Epithelial cell of proximal tubule (primary cell): Measurements from ENCODE around the gene PTCSC3. TPM values are rescaled to one million over a fixed set of nuclear protein-coding genes. Genes with fewer than 3 reads are reported as not detected.
A peak's percentile ranks its signal among the peaks of the same experiment; 100 is the strongest.

ENCODE experiments used
- DNase-seq: peaks from one replicate; pipeline ENCODE4 v3.0.0-alpha.2; 2011; ENCODE audit warnings: low read depth
- H3K4me3 ChIP-seq: 2 replicates; pipeline ENCODE4 v1.5.1; 2011; ENCODE audit warnings: low read depth, mild to moderate bottlenecking, low read length
- CTCF ChIP-seq: conservative IDR thresholded peaks from 2 replicates; pipeline ENCODE4 v1.5.1; 2012; ENCODE audit warnings: low read depth, mild to moderate bottlenecking, low read length
- total RNA-seq: library from RNA; depleted of rRNA; stranded (reverse); fragments of >200 nt; gene quantifications from 2 replicates; pipeline ENCODE4 v1.2.3, GENCODE V29; 2015

The PTCSC3 gene
- total RNA-seq, 1 donor from 2014 or later = not detected

DNA sequence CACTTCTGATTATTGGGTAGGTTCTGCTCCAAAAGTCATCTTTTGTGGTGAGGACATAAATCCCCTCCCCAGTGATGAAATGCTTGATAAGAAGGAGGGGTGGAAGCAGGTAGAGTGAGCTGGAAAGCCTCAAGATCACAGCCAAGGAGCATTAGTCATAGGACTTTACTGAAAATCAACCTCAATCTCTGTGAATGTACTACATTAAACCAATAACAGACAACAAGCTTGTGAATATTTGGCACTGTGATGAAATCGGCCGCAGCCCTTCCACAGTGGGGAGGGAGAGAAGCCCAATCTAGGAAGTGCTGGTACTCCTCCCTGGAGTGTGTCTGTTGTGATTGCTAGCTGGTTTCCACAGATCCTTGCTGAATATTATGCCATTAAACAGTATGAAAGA lies 41.2 kb upstream of the PTCSC3 start:
- no peak for TF ChIP-seq CTCF
- DNase-seq = peak; percentile 52
- no peak overlapping the region for H3K4me3 ChIP-seq

GRCh38 chr14:36217027-36217426 lies 40.5 kb upstream of the PTCSC3 start:
- DNase-seq = no peak
- H3K4me3 ChIP-seq = no peak overlapping the region
- TF ChIP-seq CTCF = no peak

DNA sequence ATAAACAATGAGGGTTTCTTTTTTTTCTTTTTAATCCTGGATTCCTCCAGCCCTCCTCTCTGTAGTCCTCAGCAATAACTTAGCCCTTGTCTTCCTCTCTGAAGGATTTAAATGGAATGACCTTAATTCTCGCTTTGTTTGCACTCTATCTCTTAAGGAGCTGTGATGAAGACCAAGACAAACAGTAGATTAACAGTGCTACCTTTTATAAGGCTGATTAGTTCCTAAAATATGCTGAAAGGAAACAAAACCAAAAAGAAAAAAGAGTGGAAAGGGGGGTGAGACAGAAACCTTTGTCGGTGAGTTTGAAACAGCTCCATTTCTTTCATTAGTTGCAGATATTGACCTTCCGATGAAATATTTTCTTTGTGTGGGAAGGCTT lies 38.7 kb upstream of the PTCSC3 start:
- H3K4me3 ChIP-seq = no peak overlapping the region
- no peak for TF ChIP-seq CTCF
- no peak for DNase-seq

DNA sequence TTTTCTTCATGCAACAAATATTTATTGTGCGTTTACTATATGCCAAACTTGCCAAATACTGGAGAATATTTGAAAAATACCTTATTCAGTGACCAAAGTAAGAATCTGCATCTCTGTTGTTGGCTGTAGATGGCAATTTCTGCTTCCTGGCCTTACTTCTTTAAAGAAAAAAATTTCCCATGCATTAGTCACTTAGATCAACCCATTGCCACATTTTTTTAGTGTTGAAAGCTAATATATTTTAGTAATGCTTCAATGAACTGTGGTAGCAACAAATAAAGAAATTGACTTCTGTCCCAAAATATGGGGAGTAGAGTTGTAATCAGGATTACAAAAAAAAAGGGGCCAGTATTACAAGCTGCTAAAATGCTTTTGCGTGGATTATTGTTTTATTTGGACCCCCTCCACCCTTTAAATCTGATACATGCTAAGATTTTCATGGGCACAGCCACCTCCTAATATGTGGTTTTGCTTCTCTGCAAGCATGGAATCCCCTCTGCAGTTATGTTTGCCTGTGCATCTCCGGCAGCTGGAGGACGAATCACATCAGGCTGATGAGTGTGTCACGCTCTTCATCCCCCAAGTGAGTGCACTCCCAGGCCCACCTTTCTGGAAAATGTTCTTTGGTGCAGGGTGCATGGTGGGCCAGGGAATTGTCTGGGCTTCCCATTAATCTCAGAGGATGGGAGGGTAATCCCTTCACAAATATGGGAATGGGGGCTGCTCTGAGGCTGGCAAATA lies 38.1 kb upstream of the PTCSC3 start:
- H3K4me3 ChIP-seq = no peak overlapping the region
- TF ChIP-seq CTCF = no peak
- DNase-seq = no peak

DNA sequence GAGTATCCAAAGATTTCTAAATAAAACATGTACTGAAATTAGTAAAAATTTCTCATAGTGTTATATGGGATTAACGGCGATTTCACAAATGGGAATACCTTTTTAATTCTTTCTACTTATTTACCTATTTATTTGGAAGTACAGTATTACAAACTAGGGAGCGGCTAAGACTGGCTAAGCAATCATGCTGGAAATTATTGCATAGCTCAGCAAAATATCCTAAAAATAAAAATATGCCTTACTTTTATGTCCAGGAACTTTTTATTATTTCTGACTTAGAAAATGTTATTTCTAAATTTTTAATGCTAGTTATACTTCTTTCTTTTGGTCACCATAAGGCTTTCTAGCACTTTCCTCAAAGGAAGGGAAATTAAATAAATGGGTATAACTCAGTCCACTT lies 36.5 kb upstream of the PTCSC3 start:
- H3K4me3 ChIP-seq = no peak overlapping the region
- no peak for DNase-seq
- no peak for TF ChIP-seq CTCF

DNA sequence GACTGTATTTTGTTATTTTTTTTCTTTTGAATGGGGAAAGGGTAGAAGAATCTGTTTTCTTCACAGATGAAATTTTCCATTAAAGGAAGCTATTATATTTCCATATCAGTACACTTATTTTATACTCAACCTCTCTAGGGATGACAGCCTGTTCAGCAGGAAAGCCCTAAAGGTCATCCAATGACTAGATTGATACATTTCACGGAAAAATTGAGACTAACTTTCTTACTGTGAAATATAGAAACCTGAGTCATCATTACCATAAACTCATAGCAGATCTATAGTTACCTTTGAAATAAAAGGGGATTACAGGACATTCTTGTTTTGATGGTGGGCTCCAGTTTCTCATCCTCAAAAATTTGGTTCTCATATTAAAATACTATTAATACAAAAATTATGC lies 36.1 kb upstream of the PTCSC3 start:
- no peak overlapping the region for H3K4me3 ChIP-seq
- DNase-seq = no peak
- no peak for TF ChIP-seq CTCF

DNA sequence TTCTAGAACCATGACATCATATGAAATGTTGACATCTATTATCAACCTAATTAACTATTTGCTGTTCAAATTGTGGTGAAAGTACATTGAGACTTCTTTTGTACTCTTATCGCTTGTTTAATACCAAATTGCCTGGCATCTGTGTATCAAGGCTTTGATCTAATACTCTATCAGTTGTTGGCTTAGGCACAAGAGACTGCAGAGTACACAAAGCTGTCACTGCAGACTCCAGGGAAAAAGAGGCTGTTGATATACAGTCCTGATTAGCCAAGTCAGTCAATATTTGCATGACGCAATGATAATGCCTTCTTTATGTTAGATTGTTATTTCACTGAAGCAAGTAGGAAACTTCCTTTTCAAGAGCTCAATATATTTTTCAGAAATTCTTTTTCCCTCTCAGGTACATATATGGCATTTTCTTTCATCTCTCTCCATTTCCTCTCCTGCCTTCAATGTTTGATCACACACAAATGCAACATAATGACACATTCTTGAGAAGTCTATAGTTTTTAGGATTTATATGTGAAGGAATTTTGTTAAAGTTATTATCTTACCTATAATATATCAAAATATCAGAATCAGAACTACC lies 32.3 kb upstream of the PTCSC3 start:
- no peak for DNase-seq
- no peak for TF ChIP-seq CTCF
- H3K4me3 ChIP-seq = no peak overlapping the region
